CD4-positive, alpha-beta T cell treated with Interleukin-12 subunit alpha and Interleukin-12 subunit beta, for 1 hour (primary cell): Measurements from ENCODE around the gene PRPH.
"Not testable (repeated sequence)": the region's sequence is repeated elsewhere in the genome, so short reads cannot be mapped to it uniquely, and the experiment has no call there.

ENCODE experiments used
- DNase-seq: peaks from one replicate; pipeline ENCODE4 v3.0.0-alpha.2; 2020

The PRPH gene

DNA sequence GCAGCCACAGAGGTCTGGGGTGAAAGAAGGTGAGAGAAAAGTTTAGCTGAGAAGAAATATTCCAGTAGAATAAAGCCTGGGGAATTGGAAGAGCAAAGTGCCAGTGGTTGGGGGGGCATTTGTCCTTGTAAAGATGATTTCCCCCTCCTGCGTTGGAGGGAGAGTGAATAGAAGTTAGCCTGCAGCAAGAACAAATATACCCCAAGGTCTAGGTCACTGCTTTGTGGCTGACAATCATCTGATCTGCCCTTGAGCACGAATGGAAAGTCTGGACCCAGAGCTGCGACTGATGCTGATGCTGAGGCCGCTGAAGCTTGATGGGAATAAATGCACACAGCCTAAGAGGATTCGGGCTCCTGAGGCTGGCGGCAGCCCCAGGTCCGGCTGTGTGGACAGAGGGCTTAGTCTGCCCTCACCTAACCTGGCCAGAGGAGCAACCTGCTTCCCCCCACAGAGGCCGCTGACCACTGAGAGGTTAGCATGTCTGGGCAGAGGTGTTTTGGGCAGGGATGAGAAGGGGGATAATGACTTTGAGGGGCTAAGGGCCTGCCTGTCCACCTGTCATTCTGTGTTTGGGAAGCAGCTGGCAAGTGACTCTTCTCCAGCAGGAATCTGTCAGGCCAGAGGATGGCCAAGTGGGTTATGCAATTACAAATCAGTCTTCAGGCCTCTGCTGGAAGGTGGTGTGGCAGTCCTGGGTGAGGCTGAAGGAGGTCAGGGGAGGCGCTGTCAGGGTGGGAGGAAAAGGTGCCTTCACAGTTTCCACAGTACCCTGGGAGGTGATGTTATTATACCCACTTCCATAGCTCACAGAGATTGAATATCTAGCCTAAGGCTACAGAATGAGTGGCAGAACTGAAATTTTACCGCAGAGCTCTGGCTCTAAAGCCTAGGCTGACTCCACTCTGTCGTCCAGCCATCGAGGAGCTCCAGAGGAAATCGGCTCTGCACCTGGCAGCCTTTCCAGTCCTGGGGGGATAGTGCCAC is 18.4 kb upstream of the PRPH start:
- no peak for DNase-seq

DNA sequence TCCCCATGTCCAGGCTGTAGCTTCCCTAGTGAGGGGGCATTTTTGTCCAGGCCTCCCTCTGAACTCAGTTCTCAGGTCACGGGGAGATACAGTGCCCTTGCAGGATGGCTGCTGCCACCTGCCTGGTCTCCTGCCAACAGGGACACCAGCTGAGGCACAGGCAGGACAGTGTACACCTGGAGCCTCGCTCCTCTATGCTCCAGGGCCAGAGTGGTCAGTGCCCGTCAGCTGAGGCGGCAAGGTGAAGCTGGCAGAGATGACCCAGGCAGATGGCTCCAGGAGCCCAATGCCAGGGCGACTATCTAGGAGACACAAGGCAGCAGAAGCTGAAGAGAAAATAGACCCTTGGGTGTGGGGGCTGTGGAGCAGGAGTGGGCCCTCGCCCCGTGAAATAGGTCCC is 17.5 kb upstream of the PRPH start:
- no peak for DNase-seq

DNA sequence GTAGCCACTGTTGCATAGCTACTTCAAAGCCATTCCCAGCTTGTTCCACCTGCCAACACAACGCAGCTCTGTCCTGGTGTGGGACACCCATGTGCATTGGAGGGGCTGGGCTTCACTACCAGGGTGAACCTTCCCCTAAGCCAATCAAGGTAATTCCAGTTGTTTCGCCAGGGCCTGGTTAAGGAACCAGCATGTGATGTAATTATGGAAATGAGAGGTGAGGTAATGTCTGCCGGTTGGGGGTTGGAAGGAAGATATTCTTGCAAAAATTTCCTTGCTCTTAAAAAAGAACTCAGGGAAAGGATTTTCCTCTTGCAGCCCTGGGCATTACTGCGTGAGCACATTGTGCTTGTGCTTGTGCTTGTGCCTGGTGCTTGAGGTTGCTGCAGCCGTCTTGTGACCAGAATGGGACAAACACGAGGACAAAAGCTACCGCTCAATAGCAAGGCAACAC is 15.2 kb upstream of the PRPH start:
- DNase-seq: no peak

DNA sequence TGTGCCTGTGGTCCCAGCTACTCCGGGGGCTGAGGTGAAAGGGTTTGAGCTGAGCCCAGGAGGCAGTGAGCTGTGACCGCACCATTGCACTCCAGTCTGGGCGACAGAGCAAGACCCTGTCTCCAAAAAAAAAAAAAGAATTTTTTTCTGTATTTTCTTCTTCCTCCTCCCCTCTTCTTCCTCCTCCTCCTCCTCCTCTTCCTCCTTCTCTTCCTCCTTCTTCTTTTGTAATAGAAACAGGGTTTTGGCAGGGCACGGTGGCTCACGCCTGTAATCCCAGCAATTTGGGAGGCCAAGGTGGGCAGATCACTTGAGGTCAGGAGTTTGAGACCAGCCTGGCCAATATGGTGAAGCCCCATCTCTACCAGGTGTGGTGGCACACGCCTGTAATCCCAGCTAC is 14.4 kb upstream of the PRPH start:
- DNase-seq: not testable (repeated sequence)

DNA sequence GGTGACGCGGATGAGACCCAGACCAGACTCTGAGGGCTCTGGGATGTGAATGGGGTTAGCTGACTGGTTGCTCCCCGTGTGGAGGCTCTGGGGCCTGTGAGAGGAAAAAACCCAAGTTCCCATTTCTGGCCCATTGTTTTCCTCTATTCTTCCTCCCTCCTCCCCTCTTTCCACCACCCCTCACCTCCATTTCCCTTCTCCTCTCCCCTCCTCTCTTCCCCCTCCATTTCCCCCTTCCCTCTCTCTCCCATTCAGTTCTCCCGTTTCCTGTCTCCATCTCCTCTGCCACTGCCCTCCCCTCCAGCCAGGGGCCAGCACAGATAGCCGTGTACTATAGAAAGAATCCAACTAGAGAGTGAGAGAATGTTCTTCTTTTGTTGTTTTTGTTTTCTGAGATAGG is 12.6 kb upstream of the PRPH start:
- DNase-seq: no peak

DNA sequence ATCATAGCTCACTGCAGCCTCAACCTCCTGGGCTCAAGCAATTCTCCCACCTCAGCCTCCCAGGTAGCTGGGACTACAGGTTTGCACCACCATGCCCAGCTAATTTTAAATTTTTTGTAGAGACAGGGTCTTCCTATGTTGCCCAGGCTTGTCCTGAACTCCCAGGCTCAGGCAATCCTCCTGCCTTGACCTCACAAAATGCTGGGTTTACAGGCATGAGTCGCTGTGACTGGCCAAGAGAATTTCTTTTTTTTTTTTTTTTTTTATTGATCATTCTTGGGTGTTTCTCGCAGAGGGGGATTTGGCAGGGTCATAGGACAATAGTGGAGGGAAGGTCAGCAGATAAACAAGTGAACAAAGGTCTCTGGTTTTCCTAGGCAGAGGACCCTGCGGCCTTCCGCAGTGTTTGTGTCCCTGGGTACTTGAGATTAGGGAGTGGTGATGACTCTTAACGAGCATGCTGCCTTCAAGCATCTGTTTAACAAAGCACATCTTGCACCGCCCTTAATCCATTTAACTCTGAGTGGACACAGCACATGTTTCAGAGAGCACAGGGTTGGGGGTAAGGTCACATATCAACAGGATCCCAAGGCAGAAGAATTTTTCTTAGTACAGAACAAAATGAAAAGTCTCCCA is 12.1 kb upstream of the PRPH start:
- DNase-seq: not testable (repeated sequence)

DNA sequence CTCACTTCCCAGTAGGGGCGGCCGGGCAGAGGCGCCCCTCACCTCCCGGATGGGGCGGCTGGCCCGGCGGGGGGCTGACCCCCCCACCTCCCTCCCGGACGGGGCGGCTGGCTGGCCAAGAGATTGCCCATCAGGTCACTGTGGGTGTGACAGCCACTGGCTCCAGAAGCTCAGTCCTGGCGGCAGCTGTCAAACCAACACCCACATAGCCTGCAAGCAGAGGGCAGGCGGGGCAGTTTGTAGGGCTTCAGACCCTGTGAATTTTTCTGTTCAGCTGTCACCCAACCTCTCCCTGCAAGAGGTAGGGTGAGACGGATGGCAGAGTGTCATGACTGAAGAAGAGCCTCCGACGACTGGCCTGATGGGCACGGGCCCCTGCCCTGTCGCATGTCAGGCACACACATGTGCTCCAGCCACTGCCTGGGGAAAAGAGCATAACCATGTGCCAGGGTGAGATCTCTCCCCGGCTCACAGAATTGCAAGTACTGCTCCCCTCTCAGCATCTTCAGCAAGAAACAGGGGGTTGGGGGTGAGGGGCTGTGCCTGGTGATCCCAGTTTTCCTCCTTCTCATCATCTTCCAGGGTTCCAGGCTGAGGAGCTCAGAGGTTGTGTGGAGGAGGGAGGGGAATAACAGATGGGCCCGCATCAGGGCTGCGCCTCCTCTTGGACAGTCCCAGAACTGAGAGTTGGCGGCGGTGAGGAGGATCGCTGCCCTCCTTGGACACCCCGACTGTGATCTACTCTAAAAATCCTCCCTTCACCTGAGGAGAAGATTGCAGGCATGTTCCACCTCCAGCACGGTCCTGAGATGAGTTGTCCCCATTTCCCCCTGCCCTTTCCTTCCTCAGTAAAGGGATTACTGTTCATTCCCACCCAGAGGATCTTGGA is 11.2 kb upstream of the PRPH start:
- DNase-seq: no peak

DNA sequence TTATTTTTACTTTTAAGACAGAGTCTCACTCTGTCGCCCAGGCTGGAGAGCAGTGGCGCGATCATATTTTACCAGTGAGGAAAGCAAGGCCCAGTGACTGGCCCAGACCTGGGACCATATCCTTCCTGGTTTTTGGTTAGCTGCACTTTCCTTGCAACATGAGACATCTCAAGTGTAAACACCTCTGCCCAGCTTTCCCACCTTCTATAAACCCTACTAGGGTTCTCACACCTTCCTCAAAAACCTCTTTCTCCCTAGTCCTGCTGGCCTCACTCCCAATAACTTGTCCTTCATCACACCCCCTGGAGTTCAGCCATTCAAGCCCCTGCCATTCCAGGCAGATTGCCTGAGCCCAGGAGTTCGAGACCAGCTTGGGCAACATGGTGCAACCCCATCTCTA is 10.3 kb upstream of the PRPH start:
- DNase-seq: no peak

DNA sequence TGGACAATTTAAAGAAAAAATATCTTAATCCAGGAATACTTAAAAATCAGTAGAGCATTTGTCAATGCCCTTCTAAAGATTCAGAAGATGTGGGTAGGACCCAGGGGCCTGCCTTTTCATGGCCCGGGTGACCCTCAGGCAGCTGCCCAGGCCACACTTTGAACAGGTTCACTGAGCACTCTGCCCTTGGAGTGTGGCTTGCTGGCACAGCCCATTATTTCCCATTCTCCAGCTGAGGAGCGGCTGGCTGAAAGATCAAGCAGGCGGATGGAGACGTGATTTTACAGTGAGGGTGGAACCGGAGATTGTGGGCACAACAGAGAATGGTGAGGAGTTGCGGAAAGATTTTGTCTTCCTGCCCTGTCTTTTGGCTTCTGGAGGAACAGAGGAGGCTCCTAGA is 7.1 kb upstream of the PRPH start:
- no peak for DNase-seq

DNA sequence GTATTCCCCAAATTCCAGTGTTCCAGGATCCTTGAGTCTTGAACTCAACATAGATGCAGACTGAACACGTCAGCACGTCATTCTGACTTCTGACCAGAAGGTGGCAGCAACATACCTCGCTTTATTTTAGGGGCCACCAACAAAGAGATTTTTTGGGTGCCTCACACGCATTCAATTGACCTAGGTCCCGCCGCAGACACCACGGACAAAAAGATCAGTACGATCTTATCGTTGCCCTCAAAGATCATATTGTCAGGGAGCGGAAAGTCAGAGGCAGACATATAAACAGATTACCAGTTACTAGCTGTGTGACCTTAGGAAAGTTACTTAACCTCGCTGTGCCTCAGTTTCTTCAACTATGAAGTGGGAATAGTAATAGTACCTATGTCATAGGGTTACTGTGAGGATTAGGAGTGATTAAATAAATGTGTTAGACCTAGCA is 6.5 kb upstream of the PRPH start:
- DNase-seq: peak; percentile 79

DNA sequence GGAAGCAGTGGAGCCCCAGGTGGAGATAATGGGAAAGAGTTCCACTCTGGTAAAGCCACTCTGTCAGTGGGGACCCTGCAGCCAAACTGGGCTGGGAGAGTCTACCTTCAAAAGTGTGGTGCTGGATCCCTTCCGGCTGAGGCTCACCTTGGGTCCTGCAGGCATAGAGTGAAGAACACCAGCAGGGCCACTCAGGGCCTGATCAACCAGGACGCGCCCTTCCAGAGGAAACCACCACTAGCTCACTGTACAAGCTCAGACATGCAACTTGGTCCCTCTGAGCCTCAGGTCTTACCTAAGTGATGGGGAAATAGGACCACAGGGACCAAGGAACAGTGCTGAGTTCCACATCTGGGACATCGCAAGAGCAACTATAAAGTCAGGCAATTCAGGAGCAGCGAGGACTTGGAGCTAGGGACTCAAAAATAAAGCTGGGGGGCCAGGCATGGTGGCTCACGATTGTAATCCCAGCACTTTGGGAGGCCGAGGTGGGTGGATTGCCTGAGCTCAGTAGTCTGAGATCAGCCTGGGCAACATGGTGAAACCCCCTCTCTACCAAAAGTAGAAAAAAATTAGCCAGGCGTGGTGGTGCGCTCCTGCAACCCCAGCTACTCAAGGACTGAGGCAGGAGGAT is 5.9 kb upstream of the PRPH start:
- no peak for DNase-seq

DNA sequence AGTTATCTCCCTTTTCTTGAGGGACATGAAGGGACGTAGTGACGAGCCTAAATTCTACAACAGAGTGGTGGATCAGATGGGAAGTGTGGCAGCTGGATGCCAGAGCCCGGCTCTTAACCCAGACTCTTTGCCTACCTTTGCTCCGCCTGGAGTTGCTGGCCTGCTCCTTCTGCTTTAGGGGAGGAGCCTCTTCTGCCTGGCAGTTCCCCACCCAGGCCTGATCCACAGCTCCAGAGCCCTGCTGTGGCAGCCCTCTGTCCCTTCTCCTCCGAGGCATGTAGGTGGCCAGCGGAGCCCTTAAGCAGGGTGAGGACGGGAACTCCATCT is 2.3 kb upstream of the PRPH start:
- no peak for DNase-seq

DNA sequence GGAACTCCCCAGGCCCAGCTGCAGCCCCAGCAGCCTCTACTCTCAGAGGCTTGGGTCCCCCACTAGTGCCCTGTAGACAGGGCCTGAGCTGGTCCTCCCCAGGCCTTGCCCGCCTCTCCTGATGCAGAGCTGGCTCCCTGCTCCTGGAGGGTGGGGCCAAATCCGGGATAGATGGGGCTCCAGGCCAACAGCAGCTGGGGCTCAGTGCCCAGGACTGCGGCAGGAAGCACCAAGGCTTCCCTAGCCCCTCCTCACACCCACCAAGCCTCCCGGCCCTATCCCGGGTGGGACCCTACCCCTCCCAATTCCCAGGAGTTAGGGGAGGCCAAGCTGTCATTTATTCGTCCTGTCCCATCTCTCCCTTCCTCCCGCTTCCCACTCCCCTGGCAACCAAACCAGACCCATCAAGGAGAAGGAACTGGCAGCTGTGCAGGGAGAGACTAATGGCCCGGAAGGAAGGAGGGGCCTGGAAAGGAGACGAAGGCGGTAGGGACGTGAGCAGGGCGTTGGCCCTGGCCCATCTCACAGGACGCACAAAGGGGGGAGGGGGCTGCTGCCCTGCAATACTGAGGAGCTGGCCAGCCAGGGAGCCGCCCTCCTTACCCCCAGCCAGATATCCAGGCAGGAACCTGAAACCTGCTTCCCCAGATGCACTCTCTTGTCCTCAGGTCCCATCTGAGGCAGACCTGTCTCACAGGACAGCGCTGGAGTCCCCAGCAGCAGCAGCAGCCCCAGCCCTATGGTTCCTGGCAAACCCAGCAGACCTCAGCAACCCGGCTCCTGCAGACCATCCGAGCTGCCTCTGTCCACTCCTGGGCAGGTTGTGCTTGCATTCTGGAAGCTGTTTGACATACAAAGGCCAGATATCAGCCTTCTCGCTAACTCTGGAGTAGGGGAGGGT is 1.6 kb upstream of the PRPH start:
- no peak for DNase-seq

DNA sequence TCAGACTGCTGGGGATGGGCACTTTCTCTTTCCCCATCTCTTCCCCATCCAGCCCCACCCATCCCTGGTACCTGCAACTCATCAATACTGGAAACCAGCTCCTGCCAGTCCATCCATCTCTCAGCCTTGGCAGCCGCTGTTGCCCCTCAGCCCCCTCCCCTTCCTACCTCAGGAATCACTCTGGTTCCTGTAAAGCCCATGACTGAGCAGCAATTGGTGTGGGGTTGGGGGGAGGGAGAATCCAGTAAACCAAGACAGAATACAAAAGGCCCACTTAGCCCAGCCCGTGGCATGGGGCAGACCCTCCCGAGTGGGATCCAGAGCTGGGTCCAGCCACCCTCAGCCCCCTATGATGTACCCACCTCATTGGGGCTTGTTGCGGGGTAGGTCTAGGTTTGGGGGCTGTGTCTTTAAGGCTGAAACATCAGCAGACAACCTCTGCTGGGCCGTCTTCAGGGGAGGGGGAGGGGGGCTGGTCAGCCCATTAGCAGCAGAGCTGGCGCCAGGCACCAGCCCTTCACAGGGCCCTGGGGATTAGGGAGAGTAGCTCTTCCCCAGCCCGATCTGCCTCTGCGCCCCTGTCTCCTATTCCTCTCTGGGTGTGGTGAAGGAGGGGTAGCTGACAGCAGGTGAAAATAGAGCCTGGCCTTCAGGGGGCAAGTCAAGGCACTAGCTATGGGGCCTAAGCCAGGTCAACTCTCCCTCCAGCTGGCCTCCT is 702 bp upstream of the PRPH start:
- DNase-seq: no peak

DNA sequence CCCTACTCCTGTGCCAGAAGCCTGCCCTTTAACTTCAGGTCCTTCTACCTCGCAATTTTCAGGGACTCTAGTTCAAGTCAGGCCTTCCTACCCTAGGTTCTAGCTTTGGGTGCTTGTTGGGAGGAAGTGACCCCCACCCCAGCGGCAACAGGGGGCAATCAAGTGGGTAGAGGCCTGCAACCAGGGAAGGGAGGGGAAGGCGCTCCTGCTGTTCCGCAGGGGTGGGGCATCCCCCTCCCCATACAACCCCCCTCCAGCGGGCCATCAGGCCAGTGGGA is 204 bp upstream of the PRPH start:
- DNase-seq: no peak

DNA sequence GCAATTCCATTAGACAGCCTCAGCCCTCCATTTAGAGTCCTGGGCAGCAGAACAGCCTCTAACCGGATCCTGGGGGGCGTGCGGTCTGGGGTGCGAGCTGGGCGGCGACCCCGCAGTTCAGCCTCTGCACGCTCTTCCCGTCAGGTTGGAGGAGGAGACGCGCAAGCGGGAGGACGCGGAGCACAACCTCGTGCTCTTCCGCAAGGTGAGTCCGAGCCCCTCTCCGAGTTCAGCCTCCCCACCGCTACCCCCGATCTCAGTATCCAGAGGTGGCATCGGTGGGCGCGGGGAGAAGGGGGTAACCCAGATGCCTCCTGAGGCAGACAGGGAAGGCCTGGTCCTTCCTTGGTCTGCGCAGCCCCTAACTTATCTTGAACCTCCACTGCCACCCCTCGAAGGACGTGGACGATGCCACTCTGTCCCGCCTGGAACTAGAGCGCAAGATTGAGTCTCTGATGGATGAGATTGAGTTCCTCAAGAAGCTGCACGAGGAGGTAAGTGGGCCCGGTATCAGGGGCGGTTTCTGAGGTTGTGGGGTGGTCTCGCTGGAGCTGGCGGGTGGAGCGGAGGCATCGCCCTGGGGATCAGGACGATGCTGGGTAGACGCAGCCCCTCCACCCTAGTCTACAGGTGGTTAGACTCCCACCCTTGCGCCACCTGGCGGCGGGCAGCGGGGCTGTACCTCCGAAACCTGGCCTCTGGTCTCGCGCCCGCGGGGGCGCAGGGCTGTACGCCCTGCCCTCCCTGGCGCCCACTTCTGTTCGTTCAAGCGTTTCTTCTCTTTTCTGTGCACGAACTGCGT is 1.3 kb downstream of the PRPH start:
- DNase-seq: peak; percentile 71

DNA sequence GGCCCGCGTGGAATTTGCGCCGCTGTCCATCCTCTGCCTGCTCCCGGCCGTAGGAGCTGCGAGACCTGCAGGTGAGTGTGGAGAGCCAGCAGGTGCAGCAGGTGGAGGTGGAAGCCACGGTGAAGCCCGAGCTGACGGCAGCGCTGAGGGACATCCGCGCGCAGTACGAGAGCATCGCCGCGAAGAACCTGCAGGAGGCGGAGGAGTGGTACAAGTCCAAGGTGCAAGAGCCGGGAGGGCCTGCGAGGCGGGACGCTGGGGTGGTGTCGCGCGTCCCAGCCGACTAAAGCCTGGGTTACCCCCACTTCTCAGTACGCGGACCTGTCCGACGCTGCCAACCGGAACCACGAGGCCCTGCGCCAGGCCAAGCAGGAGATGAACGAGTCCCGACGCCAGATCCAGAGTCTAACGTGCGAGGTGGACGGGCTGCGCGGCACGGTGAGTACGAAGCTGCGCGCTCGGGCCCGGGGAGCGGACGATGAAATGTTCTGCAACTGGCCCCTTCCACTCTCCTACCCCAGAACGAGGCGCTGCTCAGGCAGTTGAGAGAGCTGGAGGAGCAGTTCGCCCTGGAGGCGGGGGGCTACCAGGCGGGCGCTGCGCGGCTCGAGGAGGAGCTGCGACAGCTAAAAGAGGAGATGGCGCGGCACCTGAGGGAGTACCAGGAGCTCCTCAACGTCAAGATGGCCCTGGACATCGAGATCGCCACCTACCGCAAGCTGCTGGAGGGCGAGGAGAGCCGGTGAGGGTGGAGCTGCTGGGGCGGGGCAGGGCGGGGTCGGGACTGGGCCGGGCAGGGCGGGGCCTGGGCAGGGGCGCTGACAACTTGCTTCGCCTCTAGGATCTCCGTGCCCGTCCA is 2.1 kb downstream of the PRPH start:
- DNase-seq: peak; percentile 35

DNA sequence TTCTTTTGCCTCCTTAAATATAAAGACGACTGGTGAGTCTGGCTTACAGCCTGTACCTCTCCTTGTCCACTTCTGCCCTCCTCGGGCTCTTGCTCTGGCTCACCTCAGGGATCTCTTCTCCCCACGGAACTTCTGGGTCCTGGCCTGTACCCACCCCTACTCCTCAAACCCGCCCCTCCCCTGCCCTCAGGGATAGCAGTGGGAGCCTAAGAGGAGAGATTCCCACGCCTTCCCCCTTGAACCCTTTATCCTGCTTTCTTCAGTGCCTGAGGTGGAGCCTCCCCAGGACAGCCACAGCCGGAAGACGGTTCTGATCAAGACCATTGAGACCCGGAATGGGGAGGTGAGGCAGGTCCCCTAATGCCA is 2.7 kb downstream of the PRPH start:
- no peak for DNase-seq

DNA sequence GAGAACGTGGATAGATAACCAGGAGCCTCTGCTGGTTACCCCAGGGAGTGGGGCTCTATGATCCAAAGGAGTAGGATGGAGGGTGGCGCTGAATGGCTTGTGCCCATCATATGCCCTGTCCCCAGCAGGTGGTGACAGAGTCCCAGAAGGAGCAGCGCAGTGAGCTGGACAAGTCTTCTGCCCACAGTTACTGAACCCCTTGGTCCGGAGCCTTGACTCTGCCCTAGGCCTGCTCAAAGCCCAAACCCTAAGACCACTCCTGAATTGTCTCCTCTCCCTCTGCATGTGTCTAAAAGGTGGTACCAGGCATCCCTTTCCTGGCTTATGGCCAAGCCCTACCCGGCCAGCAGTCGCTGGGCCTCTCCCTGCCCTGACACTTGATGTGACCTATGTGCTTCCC is 3.2 kb downstream of the PRPH start:
- DNase-seq: no peak

DNA sequence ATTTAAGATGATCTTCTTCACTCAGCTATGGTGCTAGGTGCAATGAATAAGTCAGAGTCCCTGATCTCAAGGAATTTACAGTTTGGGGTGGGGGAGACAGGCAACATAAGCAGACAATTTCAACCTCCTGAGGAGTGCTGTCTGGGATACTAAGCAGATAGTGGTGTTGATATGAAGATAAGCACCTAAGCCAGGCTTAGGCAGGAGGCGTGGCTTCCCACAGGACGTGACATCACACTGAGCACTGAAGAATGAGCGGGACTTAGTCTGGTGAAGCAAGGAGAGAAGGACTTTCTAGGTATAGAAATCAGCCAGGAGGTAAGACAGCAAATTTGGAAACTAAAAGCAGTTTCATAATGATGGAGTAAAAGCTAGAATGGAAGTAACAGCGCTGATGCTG is 6.8 kb downstream of the PRPH start:
- no peak for DNase-seq
